Spleen (tissue), 7 donors: Measurements from ENCODE around the gene STXBP5.

ENCODE experiments used
- POLR2A ChIP-seq, 3 donors: fragments of 450-650 bp; IDR thresholded peaks; one replicate each; pipeline ENCODE4 v1.5.1; 2017; ENCODE audit warnings: antibody characterized with exemption in 3 of 3, mild to moderate bottlenecking in 1 of 3
- POLR2AphosphoS5 ChIP-seq, 3 donors: sonication (generic); formaldehyde crosslinking; IDR thresholded peaks; one replicate each; pipeline ENCODE4 v1.5.1; 2017; ENCODE audit warnings: antibody characterized with exemption in 3 of 3
- TF ChIP-seq, protein P1 (sequence below), 11 experiments: fragments of 200-600 bp in 7 of 11; fragments of 450-650 bp in 4 of 11; sonication (generic) in 4 of 11; IDR thresholded peaks in 8 of 11; conservative IDR thresholded peaks in 3 of 11; 1 replicate in 7 of 11; 2 replicates in 4 of 11; pipeline versions ENCODE4 v1.4.0 to v1.8.0; 2016 to 2021; ENCODE audit warnings: antibody characterized with exemption in 11 of 11, inconsistent platforms in 4 of 11, mild to moderate bottlenecking in 1 of 11
- donor health status: DM: no; HTN: no; CAD: no; lungs with moderate emphysema.
- donor health status: DM: no; HTN: no; CAD: no.
- donor health status: DM: no; HTN: no; CAD: no.

DNA sequence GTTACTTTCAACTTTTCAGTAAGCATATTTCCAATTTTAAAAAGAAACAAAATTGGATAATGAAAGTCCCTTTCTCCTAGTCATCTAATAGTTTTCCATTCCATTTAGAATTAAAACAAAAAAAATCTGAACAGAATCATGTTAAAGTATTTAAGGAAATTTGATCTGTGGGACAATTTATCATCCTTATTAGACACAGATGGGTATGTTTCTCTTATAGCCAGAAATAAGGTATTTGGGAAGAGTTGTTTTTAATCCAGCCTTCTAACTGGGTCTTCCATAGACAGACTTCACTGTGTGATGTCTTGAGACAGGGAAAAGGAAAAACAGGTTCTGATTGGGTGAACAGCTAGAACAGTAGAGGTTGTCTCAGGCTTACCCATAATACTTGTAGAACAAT is 39.5 kb upstream of the STXBP5 start:
- TF ChIP-seq POLR2AphosphoS5 (IDR thresholded peaks at IDR 0.05), result no peak
- TF ChIP-seq, protein P1, sequence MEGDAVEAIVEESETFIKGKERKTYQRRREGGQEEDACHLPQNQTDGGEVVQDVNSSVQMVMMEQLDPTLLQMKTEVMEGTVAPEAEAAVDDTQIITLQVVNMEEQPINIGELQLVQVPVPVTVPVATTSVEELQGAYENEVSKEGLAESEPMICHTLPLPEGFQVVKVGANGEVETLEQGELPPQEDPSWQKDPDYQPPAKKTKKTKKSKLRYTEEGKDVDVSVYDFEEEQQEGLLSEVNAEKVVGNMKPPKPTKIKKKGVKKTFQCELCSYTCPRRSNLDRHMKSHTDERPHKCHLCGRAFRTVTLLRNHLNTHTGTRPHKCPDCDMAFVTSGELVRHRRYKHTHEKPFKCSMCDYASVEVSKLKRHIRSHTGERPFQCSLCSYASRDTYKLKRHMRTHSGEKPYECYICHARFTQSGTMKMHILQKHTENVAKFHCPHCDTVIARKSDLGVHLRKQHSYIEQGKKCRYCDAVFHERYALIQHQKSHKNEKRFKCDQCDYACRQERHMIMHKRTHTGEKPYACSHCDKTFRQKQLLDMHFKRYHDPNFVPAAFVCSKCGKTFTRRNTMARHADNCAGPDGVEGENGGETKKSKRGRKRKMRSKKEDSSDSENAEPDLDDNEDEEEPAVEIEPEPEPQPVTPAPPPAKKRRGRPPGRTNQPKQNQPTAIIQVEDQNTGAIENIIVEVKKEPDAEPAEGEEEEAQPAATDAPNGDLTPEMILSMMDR (IDR thresholded peaks at IDR 0.05 in 8 of 11, conservative IDR thresholded peaks at IDR 0.05 in 3 of 11), result no peak
- no peak for TF ChIP-seq POLR2A (IDR thresholded peaks at IDR 0.05)
